Suppressor macrophage (primary cell): ENCODE measurements around the gene CERS6.

ENCODE experiments used
- DNase-seq, 4 experiments: peaks; one replicate each; pipeline ENCODE4 v3.0.0-alpha.2; 2020 to 2022

The CERS6 gene

GRCh38 chr2:168801961-168802858 lies 346.1 kb downstream of the CERS6 start, which contains the start of gene NOSTRIN:
Gene NOSTRIN (plus strand): TSS chr2:168802637. CDS start chr2:168802647, 10 bp downstream.
- no peak for DNase-seq

- no peak for DNase-seq
Measured at GRCh38 chr2:168802859-168803725, 347.0 kb downstream of the CERS6 start.

GRCh38 chr2:168804214-168804613 lies 348.1 kb downstream of the CERS6 start:
- no peak for DNase-seq

GRCh38 chr2:168805615-168806014 lies 349.5 kb downstream of the CERS6 start:
- DNase-seq, result no peak

GRCh38 chr2:168809537-168809936 lies 353.5 kb downstream of the CERS6 start:
- no peak for DNase-seq

- no peak for DNase-seq
Measured at GRCh38 chr2:168810235-168810634, 354.2 kb downstream of the CERS6 start.

- DNase-seq, result no peak
Measured at GRCh38 chr2:168811696-168812095, 355.6 kb downstream of the CERS6 start.

- DNase-seq, result no peak
Measured at GRCh38 chr2:168814046-168814445, 358.0 kb downstream of the CERS6 start.

- no peak for DNase-seq
Measured at GRCh38 chr2:168814939-168815907, 359.2 kb downstream of the CERS6 start.

GRCh38 chr2:168816369-168816768 lies 360.3 kb downstream of the CERS6 start:
- DNase-seq, result no peak

GRCh38 chr2:168819050-168819715 lies 363.1 kb downstream of the CERS6 start:
- no peak for DNase-seq

GRCh38 chr2:168819829-168820489 lies 363.9 kb downstream of the CERS6 start:
- no peak for DNase-seq

- no peak for DNase-seq
Measured at GRCh38 chr2:168821577-168821976, 365.5 kb downstream of the CERS6 start.

- no peak for DNase-seq
Measured at GRCh38 chr2:168821992-168822391, 365.9 kb downstream of the CERS6 start.
